A673 (cell line): ENCODE data around the gene ZFP92. TPM values are rescaled to one million over a fixed set of nuclear protein-coding genes. Genes with fewer than 3 reads are reported as not detected.
A peak's percentile ranks its signal among the peaks of the same experiment; 100 is the strongest.
"Not testable (repeated sequence)": the region's sequence is repeated elsewhere in the genome, so short reads cannot be mapped to it uniquely, and the experiment has no call there.

Experiments
- BruUV-seq: library from RNA; stranded (reverse); fragments of 400-500 nt; replicated peaks from 2 replicates; lab custom pipeline; 2021; lab: Mats Ljungman, UMichigan
- CTCF ChIA-PET: fragments of 300-600 bp; sonication (Branson Sonifier 250); formaldehyde crosslinking; loops from one replicate; lab custom pipeline; 2022; ENCODE audit warnings: antibody characterized with exemption; lab: Charles Lee
- POLR2A ChIA-PET: fragments of 300-600 bp; sonication (Branson Sonifier 250); formaldehyde crosslinking; loops from one replicate; lab custom pipeline; 2022; ENCODE audit warnings: antibody characterized with exemption; ENCODE audit not compliant: low non-redundant PET; lab: Charles Lee
- DNase-seq: peaks from one replicate; pipeline ENCODE4 v3.0.0-alpha.2; 2015; ENCODE audit warnings: low spot score
- H3K27ac ChIP-seq: fragments of 200-600 bp; sonication (generic); 2 replicates; pipeline ENCODE4 v1.5.1; 2016; ENCODE audit warnings: mixed run types, low read depth, mild to moderate bottlenecking, mixed read lengths, antibody characterized with exemption, low read length; ENCODE audit not compliant: poor library complexity, severe bottlenecking
- H3K27me3 ChIP-seq: fragments of 200-600 bp; sonication (generic); replicated peaks from 2 replicates; pipeline ENCODE4 v1.6.1; 2017; ENCODE audit warnings: mixed run types, low read depth, mild to moderate bottlenecking, mixed read lengths, antibody characterized with exemption, low read length; ENCODE audit not compliant: insufficient read depth, poor library complexity
- H3K36me3 ChIP-seq: fragments of 200-600 bp; sonication (generic); 2 replicates; pipeline ENCODE4 v1.6.1; 2016; ENCODE audit warnings: mixed run types, mild to moderate bottlenecking, mixed read lengths, antibody characterized with exemption, low read length; ENCODE audit not compliant: insufficient read depth, poor library complexity, severe bottlenecking
- H3K4me1 ChIP-seq: fragments of 200-600 bp; sonication (generic); 2 replicates; pipeline ENCODE4 v1.6.1; 2017; ENCODE audit warnings: mixed run types, mild to moderate bottlenecking, mixed read lengths, antibody characterized with exemption, low read length; ENCODE audit not compliant: insufficient read depth, poor library complexity, severe bottlenecking
- H3K4me3 ChIP-seq: fragments of 200-600 bp; sonication (generic); 2 replicates; pipeline ENCODE4 v1.5.1; 2016; ENCODE audit warnings: low read depth, mixed run types, mild to moderate bottlenecking, mixed read lengths, low read length; ENCODE audit not compliant: poor library complexity, severe bottlenecking
- H3K9me3 ChIP-seq: fragments of 200-600 bp; sonication (generic); 2 replicates; pipeline ENCODE4 v1.6.1; 2016; ENCODE audit warnings: mixed run types, low read depth, mild to moderate bottlenecking, mixed read lengths, antibody characterized with exemption, low read length; ENCODE audit not compliant: poor library complexity, severe bottlenecking
- CTCF ChIP-seq: fragments of 300-800, 200-600 bp; sonication (generic); conservative IDR thresholded peaks from 2 replicates; pipeline ENCODE4 v1.5.1; 2017; ENCODE audit warnings: low read depth, mild to moderate bottlenecking, antibody characterized with exemption, low read length, moderate library complexity, mixed read lengths
- EZH2 ChIP-seq: fragments of 200-600 bp; sonication (generic); IDR thresholded peaks from 2 replicates; pipeline ENCODE4 v1.6.1; 2017; ENCODE audit warnings: borderline replicate concordance, low read depth, mild to moderate bottlenecking, mixed read lengths, antibody characterized with exemption, low read length; ENCODE audit not compliant: poor library complexity, severe bottlenecking
- intact Hi-C: fragments of 100-400 bp; cut with micrococcal nuclease; formaldehyde crosslinking; loops from one replicate; pipeline ENCODE4 v1.10.0; 2022; ENCODE audit not compliant: unreplicated experiment
- total RNA-seq: library from RNA; stranded (reverse); gene quantifications from 2 replicates; pipeline ENCODE4 v1.2.3, GENCODE V29; 2021

ZFP92 gene
- total RNA-seq, 1 experiment from 2014 or later: 0.41 TPM

DNA sequence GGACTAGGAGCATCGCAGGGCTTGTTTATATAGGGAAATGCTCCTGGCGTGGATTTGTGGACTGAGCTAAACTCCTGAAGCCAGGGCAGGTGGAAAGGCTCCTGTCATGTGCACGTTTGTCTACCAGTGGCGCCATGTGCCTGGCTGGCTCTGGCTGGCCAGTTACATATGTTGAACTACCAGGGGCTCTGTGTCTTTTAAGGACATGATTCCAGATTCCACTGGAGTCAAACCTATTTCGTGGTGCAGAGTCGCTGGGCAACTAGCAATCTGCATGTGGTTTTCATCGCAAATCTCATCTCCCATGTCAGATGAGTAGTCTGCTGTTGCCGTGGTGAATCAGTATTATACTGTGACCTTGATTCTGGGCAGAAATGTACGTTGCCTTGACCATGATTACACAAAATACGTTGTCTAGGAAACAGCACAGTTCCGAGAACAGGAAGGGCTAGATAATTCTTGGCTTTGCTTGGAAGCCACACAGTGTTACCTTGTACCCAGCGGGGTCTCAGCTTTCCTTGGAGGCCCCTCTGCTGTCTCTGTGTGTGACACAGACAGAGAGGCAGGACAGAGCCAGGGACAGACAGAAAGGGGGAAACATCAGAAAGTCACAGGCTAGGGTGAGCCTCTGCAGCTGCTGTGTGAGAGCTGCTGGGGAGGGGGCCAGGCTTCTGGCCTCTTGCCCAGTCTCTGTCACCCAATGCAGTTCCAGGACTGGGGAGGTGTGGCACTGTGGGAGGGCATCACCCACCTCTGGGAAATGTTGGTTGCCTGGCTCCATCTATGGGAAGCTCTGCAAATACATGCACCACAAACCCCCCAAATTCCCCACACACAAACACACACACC, 29.4 kb upstream of the ZFP92 start:
- H3K36me3 ChIP-seq: no peaks in the 10 kb centered on the region
- no peaks in the 10 kb centered on the region for H3K27me3 ChIP-seq
- intact Hi-C loops: no loop called here
- H3K9me3 ChIP-seq: no peaks in the 10 kb centered on the region
- ChIA-PET CTCF (interaction anchor here (0.6 kb wide), 1 partner anchor 386 kb away, joined by 8 read pairs; no protein-coding TSS in a partner anchor), POLR2A (no interaction called here)
- no peaks in the 10 kb centered on the region for H3K4me1 ChIP-seq
- BruUV-seq: no TSS peak
- H3K27ac ChIP-seq: peak overlapping the region; percentile 9
- H3K4me3 ChIP-seq: no peak overlapping the region
- TF ChIP-seq EZH2 (no peak), CTCF (peak; percentile 42)
- peak; percentile 75 for DNase-seq

- no peak overlapping the region for H3K4me3 ChIP-seq
- no peak for DNase-seq
- intact Hi-C loops: no loop called here
- no peaks in the 10 kb centered on the region for H3K9me3 ChIP-seq
- TF ChIP-seq CTCF (no peak), EZH2 (no peak)
- no peaks in the 10 kb centered on the region for H3K4me1 ChIP-seq
- H3K27me3 ChIP-seq: no peaks in the 10 kb centered on the region
- H3K27ac ChIP-seq: no peak overlapping the region
- no peaks in the 10 kb centered on the region for H3K36me3 ChIP-seq
- BruUV-seq: no TSS peak
- CTCF ChIA-PET: interaction anchor here (0.6 kb wide), 1 partner anchor 387 kb away, joined by 8 read pairs; no protein-coding TSS in a partner anchor
- POLR2A ChIA-PET: no interaction called here
Measured at GRCh38 chrX:153382563-153383482, 28.4 kb upstream of the ZFP92 start.

- Histone ChIP-seq H3K27ac (no peak overlapping the region), H3K27me3 (no peaks in the 10 kb centered on the region), H3K36me3 (no peaks in the 10 kb centered on the region), H3K9me3 (no peaks in the 10 kb centered on the region), H3K4me3 (no peak overlapping the region), H3K4me1 (no peaks in the 10 kb centered on the region)
- TF ChIP-seq EZH2: no peak
- no peak for TF ChIP-seq CTCF
- ChIA-PET CTCF (no interaction called here), POLR2A (no interaction called here)
- DNase-seq: no peak
- intact Hi-C loops: no loop called here
- no TSS peak for BruUV-seq
Measured at GRCh38 chrX:153384390-153384789, 26.9 kb upstream of the ZFP92 start.

GRCh38 chrX:153384973-153385372, 26.3 kb upstream of the ZFP92 start:
- H3K9me3 ChIP-seq, H3K27ac ChIP-seq, intact Hi-C loops, CTCF ChIA-PET, BruUV-seq, H3K4me1 ChIP-seq, H3K27me3 ChIP-seq, H3K36me3 ChIP-seq, POLR2A ChIA-PET, DNase-seq, H3K4me3 ChIP-seq: not testable (repeated sequence)
